CD14-positive monocyte (primary cell): ENCODE data around the gene CENPK. TPM values are rescaled to one million over a fixed set of nuclear protein-coding genes. Genes with fewer than 3 reads are reported as not detected.

Source experiments
- DNase-seq, 3 donors: peaks; one replicate each; pipeline ENCODE4 v3.0.0-alpha.2; 2011 to 2022
- H2AFZ ChIP-seq: 2 replicates; pipeline ENCODE4 v1.6.0; 2012; ENCODE audit warnings: mild to moderate bottlenecking, low read depth, low read length, inconsistent platforms; ENCODE audit not compliant: insufficient read depth, poor library complexity, severe bottlenecking
- H3K27ac ChIP-seq, 2 donors: 1 replicate in 1 of 2; 2 replicates in 1 of 2; pipeline ENCODE4 v1.5.1; 2012 to 2013; ENCODE audit warnings: low read length in 2 of 2, control low read depth in 1 of 2, inconsistent platforms in 1 of 2, low read depth in 1 of 2, mild to moderate bottlenecking in 1 of 2
- H3K27me3 ChIP-seq, 2 donors: one replicate each; pipeline versions ENCODE4 v1.6.0 to v1.6.1; 2011 to 2013; ENCODE audit warnings: low read length in 2 of 2; ENCODE audit not compliant: control insufficient read depth in 2 of 2, insufficient read depth in 2 of 2
- H3K36me3 ChIP-seq, 2 donors: replicated peaks in 1 of 2; 1 replicate in 1 of 2; 2 replicates in 1 of 2; pipeline versions ENCODE4 v1.5.1 to v1.6.1; 2012 to 2013; ENCODE audit warnings: low read length in 2 of 2, control low read depth in 1 of 2, inconsistent platforms in 1 of 2, mild to moderate bottlenecking in 1 of 2; ENCODE audit not compliant: insufficient read depth in 2 of 2, control insufficient read depth in 1 of 2
- H3K4me1 ChIP-seq, 2 donors: 1 replicate in 1 of 2; 2 replicates in 1 of 2; pipeline versions ENCODE4 v1.5.1 to v1.6.1; 2012 to 2013; ENCODE audit warnings: low read length in 2 of 2, control low read depth in 1 of 2, inconsistent platforms in 1 of 2, mild to moderate bottlenecking in 1 of 2, moderate library complexity in 1 of 2; ENCODE audit not compliant: insufficient read depth in 2 of 2, control insufficient read depth in 1 of 2
- H3K4me2 ChIP-seq: replicated peaks from 2 replicates; pipeline ENCODE3; 2012; ENCODE audit warnings: low read length, moderate library complexity, mild to moderate bottlenecking; ENCODE audit not compliant: poor library complexity, severe bottlenecking; ENCODE audit errors: extremely low read depth
- H3K4me3 ChIP-seq, 3 experiments: fragments of 200-600 bp in 1 of 3; sonication (generic) in 1 of 3; replicated peaks in 1 of 3; 1 replicate in 2 of 3; 2 replicates in 1 of 3; pipeline ENCODE4 v1.5.1; 2011 to 2013; ENCODE audit warnings: low read length in 3 of 3, mild to moderate bottlenecking in 3 of 3, control low read depth in 2 of 3, low read depth in 2 of 3, inconsistent platforms in 1 of 3, moderate library complexity in 1 of 3
- H3K79me2 ChIP-seq: 2 replicates; pipeline ENCODE4 v1.6.0; 2012; ENCODE audit warnings: mild to moderate bottlenecking, control low read depth, inconsistent platforms, low read length, moderate library complexity; ENCODE audit not compliant: insufficient read depth
- H3K9ac ChIP-seq: 2 replicates; pipeline ENCODE4 v1.6.0; 2017; ENCODE audit warnings: low read length, mild to moderate bottlenecking; ENCODE audit not compliant: insufficient read depth, poor library complexity, severe bottlenecking
- H3K9me3 ChIP-seq, 2 donors: replicated peaks in 1 of 2; 1 replicate in 1 of 2; 2 replicates in 1 of 2; pipeline versions ENCODE4 v1.5.1 to v1.6.1; 2012 to 2013; ENCODE audit warnings: low read length in 2 of 2, control low read depth in 1 of 2; ENCODE audit not compliant: control insufficient read depth in 1 of 2, insufficient read depth in 1 of 2
- H4K20me1 ChIP-seq: 2 replicates; pipeline ENCODE4 v1.6.0; 2012; ENCODE audit warnings: mild to moderate bottlenecking, low read length, control low read depth, moderate library complexity; ENCODE audit not compliant: insufficient read depth
- H3K27ac Mint-ChIP-seq, 7 donors: one replicate each; pipeline ENCODE4 v1.8.0; 2020; ENCODE audit warnings: mild to moderate bottlenecking in 7 of 7, mixed read lengths in 7 of 7, moderate library complexity in 6 of 7, inconsistent platforms in 2 of 7
- H3K27me3 Mint-ChIP-seq, 3 donors: one replicate each; pipeline ENCODE4 v1.8.0; 2021 to 2022; ENCODE audit warnings: low read depth in 3 of 3, mild to moderate bottlenecking in 3 of 3, mixed read lengths in 3 of 3, moderate library complexity in 3 of 3, inconsistent platforms in 1 of 3
- H3K36me3 Mint-ChIP-seq, 2 donors: one replicate each; pipeline ENCODE4 v1.8.0; 2020; ENCODE audit warnings: mixed read lengths in 2 of 2, inconsistent platforms in 1 of 2, mild to moderate bottlenecking in 1 of 2
- H3K4me1 Mint-ChIP-seq: one replicate; pipeline ENCODE4 v1.8.0; 2020; ENCODE audit warnings: mild to moderate bottlenecking, mixed read lengths
- H3K4me3 Mint-ChIP-seq, 2 donors: one replicate each; pipeline ENCODE4 v1.8.0; 2020; ENCODE audit warnings: mild to moderate bottlenecking in 2 of 2, mixed read lengths in 2 of 2, moderate library complexity in 1 of 2
- H3K9me3 Mint-ChIP-seq, 7 donors: one replicate each; pipeline ENCODE4 v1.8.0; 2020 to 2022; ENCODE audit warnings: mixed read lengths in 7 of 7, mild to moderate bottlenecking in 6 of 7, moderate library complexity in 6 of 7, inconsistent platforms in 2 of 7
- CTCF ChIP-seq: fragments of 200-600 bp; IDR thresholded peaks from one replicate; pipeline ENCODE4 v1.8.0; 2022; ENCODE audit warnings: antibody characterized with exemption, mild to moderate bottlenecking
- WGBS: methylation state at CpG from one replicate; pipeline ENCODE4 v1.1.5; 2013; ENCODE audit warnings: missing lambda C conversion rate; ENCODE audit not compliant: insufficient coverage; 5-methylcytosine and 5-hydroxymethylcytosine counted together
- intact Hi-C, 2 donors: fragments of 100-400 bp; cut with micrococcal nuclease; formaldehyde crosslinking; loops; one replicate each; pipeline versions ENCODE4 v1.15.0 to v1.15.1; 2023
- polyA plus RNA-seq, 3 donors: library from polyadenylated mRNA; depleted of rRNA in 1 of 3; unstranded in 2 of 3; stranded (reverse) in 1 of 3; fragments of 300-500 nt in 2 of 3; fragments of >200 nt in 1 of 3; fragmentation: Illumina TruSeq in 2 of 3; gene quantifications; 1 replicate in 2 of 3; 2 replicates in 1 of 3; pipeline ENCODE4 v1.2.3, GENCODE V29; 2012 to 2021

Gene CENPK
- polyA plus RNA-seq, 3 donors: 0.27 to 1.8 (median 0.83) TPM

GRCh38 chr5:65481171-65481581 is 81.8 kb downstream of the CENPK start:
- no peak overlapping the region for H3K27ac Mint-ChIP-seq
- WGBS: 0% methylated on average over 1 of the region's 7 CpGs
- peaks cover 0 to 3% of the 10 kb centered on the region in 2 donors for H3K27me3 ChIP-seq

GRCh38 chr5:65480306-65480865 is 82.6 kb downstream of the CENPK start:
- Mint-ChIP-seq H3K4me1 (peaks cover 7% of the 10 kb centered on the region), H3K27ac (no peak overlapping the region), H3K4me3 (no peak overlapping the region), H3K9me3 (peaks cover 0 to 3% (median 0%) of the 10 kb centered on the region in 7 donors), H3K27me3 (peaks cover 2 to 9% (median 8%) of the 10 kb centered on the region in 3 donors), H3K36me3 (no peaks in the 10 kb centered on the region)
- peak overlapping the region; percentile 94 for H3K4me2 ChIP-seq
- peaks cover 20 to 29% of the 10 kb centered on the region in 2 donors for H3K4me1 ChIP-seq
- H3K4me3 ChIP-seq: peak overlapping the region; percentile 37 to 90 (median 70)
- peak overlapping the region; percentile 76 for H2AFZ ChIP-seq
- no peaks in the 10 kb centered on the region for H3K36me3 ChIP-seq
- intact Hi-C loops: loop anchor here (5.0 to 10.0 kb wide), 3 partner anchors 376 to 668 kb away; no protein-coding TSS in a partner anchor
- H3K9me3 ChIP-seq: no peaks in the 10 kb centered on the region
- H3K9ac ChIP-seq: peak overlapping the region; percentile 30
- no peak for TF ChIP-seq CTCF
- H3K27ac ChIP-seq: no peak overlapping the region
- WGBS: 0% methylated on average over 13 of the region's 15 CpGs
- peaks cover 0 to 3% of the 10 kb centered on the region in 2 donors for H3K27me3 ChIP-seq
- H4K20me1 ChIP-seq: no peaks in the 10 kb centered on the region
- H3K79me2 ChIP-seq: no peaks in the 10 kb centered on the region
- DNase-seq: peak in 1 of 3 donors; percentile 12

More at GRCh38 chr5:65481171-65481581, 81.8 kb downstream of the CENPK start:
- intact Hi-C loops: loop anchor here (5.0 to 10.0 kb wide), 3 partner anchors 376 to 669 kb away; no protein-coding TSS in a partner anchor
- no peak for DNase-seq
- Histone ChIP-seq H3K4me1 (peaks cover 20 to 29% of the 10 kb centered on the region in 2 donors), H3K4me3 (peak overlapping the region; percentile 65 to 99 (median 90)), H3K4me2 (peak overlapping the region; percentile 94), H3K36me3 (no peaks in the 10 kb centered on the region), H3K79me2 (no peaks in the 10 kb centered on the region), H4K20me1 (no peaks in the 10 kb centered on the region), H3K9me3 (no peaks in the 10 kb centered on the region), H3K27ac (no peak overlapping the region), H2AFZ (peak overlapping the region; percentile 81), H3K9ac (no peak overlapping the region)
- Mint-ChIP-seq H3K36me3 (no peaks in the 10 kb centered on the region), H3K4me1 (peaks cover 7% of the 10 kb centered on the region), H3K9me3 (peaks cover 0 to 3% (median 0%) of the 10 kb centered on the region in 7 donors), H3K27me3 (peaks cover 2 to 9% (median 8%) of the 10 kb centered on the region in 3 donors), H3K4me3 (peak overlapping the region in 1 of 2 donors; percentile 95)
- no peak for TF ChIP-seq CTCF
